B cell (primary cell): ENCODE results near the gene SDCCAG8. TPM values are rescaled to one million over a fixed set of nuclear protein-coding genes. Genes with fewer than 3 reads are reported as not detected.

Experiments
- ATAC-seq: fragments of 200-7000 bp; cut with Tn5 transposase; one replicate; pipeline ENCODE4 v1.10.0; 2021; ENCODE audit warnings: low read depth, mild to moderate bottlenecking, moderate number of reproducible peaks, moderate library complexity
- CTCF ChIA-PET: fragments of 350-600 bp; sonication (Branson Sonifier 250); formaldehyde crosslinking; loops from one replicate; lab custom pipeline; 2021; ENCODE audit warnings: antibody characterized with exemption, inconsistent platforms; lab: Charles Lee
- POLR2A ChIA-PET: fragments of 350-600 bp; sonication (Branson Sonifier 250); formaldehyde crosslinking; loops from one replicate; lab custom pipeline; 2021; ENCODE audit warnings: antibody characterized with exemption; lab: Charles Lee
- DNase-seq: peaks from one replicate; pipeline ENCODE4 v3.0.0; 2013
- H2AFZ ChIP-seq: 2 replicates; pipeline ENCODE4 v1.6.1; 2012; ENCODE audit warnings: mild to moderate bottlenecking, low read depth, low read length; ENCODE audit not compliant: insufficient read depth, poor library complexity, severe bottlenecking
- H3K27ac ChIP-seq, 2 donors: 1 replicate in 1 of 2; 2 replicates in 1 of 2; pipeline ENCODE4 v1.5.1; 2012 to 2013; ENCODE audit warnings: low read length in 2 of 2, mild to moderate bottlenecking in 2 of 2, moderate library complexity in 1 of 2
- H3K27me3 ChIP-seq, 4 experiments: fragments of 200-600 bp in 1 of 4; sonication (generic) in 1 of 4; replicated peaks in 1 of 4; 1 replicate in 2 of 4; 2 replicates in 2 of 4; pipeline versions ENCODE4 v1.6.1 to v1.7.0; 2013 to 2016; ENCODE audit warnings: low read length in 3 of 4, mild to moderate bottlenecking in 2 of 4, mixed read lengths in 1 of 4, moderate library complexity in 1 of 4; ENCODE audit not compliant: insufficient read depth in 4 of 4, control insufficient read depth in 3 of 4; ENCODE audit errors: control extremely low read depth in 1 of 4
- H3K36me3 ChIP-seq, 2 experiments: replicated peaks in 1 of 2; 1 replicate in 1 of 2; 2 replicates in 1 of 2; pipeline versions ENCODE4 v1.6.1 to v1.7.1; 2013; ENCODE audit warnings: low read length in 1 of 2; ENCODE audit not compliant: insufficient read depth in 2 of 2, control insufficient read depth in 1 of 2; ENCODE audit errors: control extremely low read depth in 1 of 2, extremely low read depth in 1 of 2
- H3K4me1 ChIP-seq, 2 donors: fragments of 200-600 bp in 1 of 2; sonication (generic) in 1 of 2; 1 replicate in 1 of 2; 2 replicates in 1 of 2; pipeline versions ENCODE4 v1.5.1 to v1.6.1; 2013 to 2017; ENCODE audit warnings: low read length in 2 of 2; ENCODE audit not compliant: control insufficient read depth in 2 of 2, insufficient read depth in 2 of 2
- H3K4me2 ChIP-seq: replicated peaks from 2 replicates; pipeline ENCODE3; 2012; ENCODE audit warnings: mild to moderate bottlenecking, low read depth, low read length; ENCODE audit not compliant: poor library complexity, severe bottlenecking
- H3K4me3 ChIP-seq, 5 experiments: fragments of 200-600 bp in 1 of 5; sonication (generic) in 1 of 5; 1 replicate in 3 of 5; 2 replicates in 2 of 5; pipeline versions ENCODE4 v1.5.1 to v1.7.0; 2011 to 2016; ENCODE audit warnings: low read length in 4 of 5, mild to moderate bottlenecking in 4 of 5, low read depth in 2 of 5, control low read depth in 1 of 5, moderate library complexity in 1 of 5; ENCODE audit not compliant: insufficient read depth in 1 of 5; ENCODE audit errors: control extremely low read depth in 1 of 5, extremely low read depth in 1 of 5
- H3K79me2 ChIP-seq: fragments of 200-600 bp; sonication (generic); one replicate; pipeline ENCODE4 v1.6.0; 2016; ENCODE audit warnings: low read length; ENCODE audit not compliant: control insufficient read depth, insufficient read depth
- H3K9ac ChIP-seq: fragments of 200-600 bp; sonication (generic); 2 replicates; pipeline ENCODE4 v1.6.1; 2017; ENCODE audit warnings: mild to moderate bottlenecking, low read length, moderate library complexity
- H3K9me3 ChIP-seq, 3 donors: one replicate each; pipeline versions ENCODE4 v1.6.1 to v1.7.1; 2013; ENCODE audit warnings: low read length in 2 of 3; ENCODE audit not compliant: control insufficient read depth in 2 of 3, insufficient read depth in 1 of 3; ENCODE audit errors: control extremely low read depth in 1 of 3
- H4K20me1 ChIP-seq: 2 replicates; pipeline ENCODE4 v1.6.0; 2012; ENCODE audit warnings: mild to moderate bottlenecking, low read length; ENCODE audit not compliant: insufficient read depth, control insufficient read depth, poor library complexity, severe bottlenecking
- H3K27ac Mint-ChIP-seq: one replicate; pipeline ENCODE4 v1.8.0; 2021; ENCODE audit warnings: mixed read lengths
- H3K27me3 Mint-ChIP-seq: one replicate; pipeline ENCODE4 v1.8.0; 2021; ENCODE audit warnings: mixed read lengths
- H3K4me1 Mint-ChIP-seq: one replicate; pipeline ENCODE4 v1.8.0; 2021; ENCODE audit warnings: mixed read lengths
- H3K4me3 Mint-ChIP-seq: one replicate; pipeline ENCODE4 v1.8.0; 2021; ENCODE audit warnings: mixed read lengths
- H3K9me3 Mint-ChIP-seq: one replicate; pipeline ENCODE4 v1.8.0; 2022; ENCODE audit warnings: mixed read lengths; ENCODE audit not compliant: insufficient read depth
- CTCF ChIP-seq: fragments of 200-600 bp; IDR thresholded peaks from one replicate; pipeline ENCODE4 v1.8.0; 2022; ENCODE audit warnings: antibody characterized with exemption, mild to moderate bottlenecking
- EZH2 ChIP-seq: IDR thresholded peaks from 2 replicates; pipeline ENCODE4 v1.6.1; 2012; ENCODE audit warnings: borderline replicate concordance, low read depth, mild to moderate bottlenecking, moderate library complexity, low read length; ENCODE audit not compliant: insufficient read depth, poor library complexity, severe bottlenecking
- WGBS: methylation state at CpG from one replicate; pipeline ENCODE4 v1.1.5; 2013; ENCODE audit warnings: missing lambda C conversion rate; ENCODE audit not compliant: insufficient coverage; 5-methylcytosine and 5-hydroxymethylcytosine counted together
- intact Hi-C: fragments of 100-400 bp; cut with micrococcal nuclease; formaldehyde crosslinking; loops from one replicate; pipeline ENCODE4 v1.10.0; 2022
- polyA plus RNA-seq: library from polyadenylated mRNA; depleted of rRNA; stranded (reverse); fragments of >200 nt; gene quantifications from 2 replicates; pipeline ENCODE4 v1.2.3, GENCODE V29; 2012
- total RNA-seq, 2 donors: library from RNA; stranded (reverse); fragments of 120-200 nt in 1 of 2; gene quantifications; 1 replicate in 1 of 2; 2 replicates in 1 of 2; pipeline versions ENCODE4 v1.2.3 to v1.2.4, GENCODE V29; 2013 to 2022

The SDCCAG8 gene
- total and polyA plus RNA-seq, 2 donors (not counting 1 experiment from before 2014, with no cell fraction given), result 37.1 to 60.7 TPM

- Mint-ChIP-seq H3K27ac (no peak overlapping the region), H3K27me3 (no peaks in the 10 kb centered on the region), H3K4me3 (no peak overlapping the region), H3K4me1 (peaks cover 24% of the 10 kb centered on the region), H3K9me3 (no peaks in the 10 kb centered on the region)
- Histone ChIP-seq H3K4me2 (no peak overlapping the region), H3K9ac (no peak overlapping the region), H4K20me1 (no peaks in the 10 kb centered on the region), H3K36me3 (peaks cover 0 to 4% of the 10 kb centered on the region in 2 experiments), H3K4me3 (no peak overlapping the region), H2AFZ (no peak overlapping the region), H3K79me2 (peaks cover 79% of the 10 kb centered on the region), H3K9me3 (no peaks in the 10 kb centered on the region), H3K27me3 (no peaks in the 10 kb centered on the region), H3K4me1 (peaks cover 11 to 12% of the 10 kb centered on the region in 2 donors), H3K27ac (no peak overlapping the region)
- 93% methylated on average over 6 of the region's 7 CpGs for WGBS
- DNase-seq (no peak), ATAC-seq (no peak)
- intact Hi-C loops, result loop anchor here (10.0 kb wide), 2 partner anchors 1414 to 1724 kb away; partner anchors contain the start of genes EXO1 and KMO
- TF ChIP-seq CTCF (no peak), EZH2 (no peak)
- ChIA-PET POLR2A (no interaction called here), CTCF (no interaction called here)
These were observed 2.9 kb downstream of the SDCCAG8 start for GRCh38 chr1:243258731-243259130.

- H3K27me3 Mint-ChIP-seq, result no peaks in the 10 kb centered on the region
- H3K36me3 ChIP-seq, result peaks cover 0 to 4% of the 10 kb centered on the region in 2 experiments
- no peaks in the 10 kb centered on the region for H3K27me3 ChIP-seq
- ChIA-PET POLR2A (no interaction called here), CTCF (no interaction called here)
- WGBS, result no CpG with 5 or more reads among the region's 4 CpGs
- no peak overlapping the region for H3K27ac ChIP-seq
- intact Hi-C loops, result no loop called here
- H3K9me3 ChIP-seq, result no peaks in the 10 kb centered on the region
- TF ChIP-seq CTCF, result no peak
- TF ChIP-seq EZH2, result no peak
- no peak overlapping the region for H3K27ac Mint-ChIP-seq
- no peak overlapping the region for H3K4me2 ChIP-seq
- no peak overlapping the region for H2AFZ ChIP-seq
- peaks cover 86% of the 10 kb centered on the region for H3K79me2 ChIP-seq
- H3K4me3 ChIP-seq, result no peak overlapping the region
- no peak for DNase-seq
- no peaks in the 10 kb centered on the region for H4K20me1 ChIP-seq
- peaks cover 8 to 10% of the 10 kb centered on the region in 2 donors for H3K4me1 ChIP-seq
- no peak for ATAC-seq
- H3K4me3 Mint-ChIP-seq, result no peak overlapping the region
- H3K9me3 Mint-ChIP-seq, result no peaks in the 10 kb centered on the region
- H3K4me1 Mint-ChIP-seq, result peaks cover 29% of the 10 kb centered on the region
- no peak overlapping the region for H3K9ac ChIP-seq
These were observed 4.5 kb downstream of the SDCCAG8 start for GRCh38 chr1:243260221-243260880.
